NCI-H446 (cell line): Measurements from ENCODE around the gene NKX2-2.

Experiments used
- DNase-seq, 2 experiments: peaks; one replicate each; lab custom pipeline; 2025; lab: John Stamatoyannopoulos, UW

The NKX2-2 gene

DNA sequence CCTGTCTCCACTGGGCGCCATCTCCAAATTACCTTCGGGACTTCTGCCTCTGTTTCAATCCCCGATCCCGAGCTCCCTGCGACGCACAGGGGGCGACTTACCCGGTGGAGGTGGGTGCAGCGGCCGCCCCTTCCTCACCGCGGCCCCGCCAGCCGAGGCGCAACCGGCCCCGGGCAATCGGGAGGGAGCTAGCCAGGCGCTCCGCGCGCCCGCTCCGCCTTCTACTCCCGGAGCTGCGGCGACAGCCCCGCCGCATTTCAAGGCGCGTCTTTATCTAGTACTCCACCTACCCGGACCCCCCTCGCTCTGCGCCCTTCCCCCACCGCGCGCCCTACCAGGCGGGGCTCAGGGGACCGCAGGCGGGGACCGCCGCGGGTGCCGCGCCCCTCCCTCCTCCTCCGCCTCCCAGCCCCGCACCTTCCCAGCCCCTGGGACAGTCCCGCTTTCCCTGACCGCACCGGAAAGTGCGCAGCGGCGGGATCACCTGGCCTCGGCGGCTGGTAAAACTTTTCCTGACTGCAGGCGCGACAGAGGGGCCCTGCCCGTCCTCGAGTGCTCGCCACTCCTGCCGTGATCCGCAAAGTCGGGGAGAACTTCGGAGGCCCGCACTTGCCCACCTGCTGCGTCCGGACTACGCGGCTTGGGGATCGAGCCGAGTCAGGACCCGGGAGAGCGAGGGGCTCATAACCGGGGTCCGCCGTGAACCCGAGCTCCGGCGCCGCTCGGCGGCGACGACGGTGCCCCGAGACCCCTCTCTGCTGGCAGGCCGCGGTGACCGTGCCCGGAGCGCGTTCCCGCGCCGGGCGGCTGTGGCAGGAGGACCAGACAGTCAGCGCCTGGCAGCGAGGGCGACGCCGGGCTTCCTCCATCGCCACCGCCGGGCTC is 8.0 kb upstream of the NKX2-2 start:
- DNase-seq, result no peak

GRCh38 chr20:21520702-21521595 is 7.1 kb upstream of the NKX2-2 start:
- DNase-seq, result no peak

GRCh38 chr20:21519136-21519584 is 5.3 kb upstream of the NKX2-2 start:
- no peak for DNase-seq

- no peak for DNase-seq
Observed at GRCh38 chr20:21518292-21518991, 4.6 kb upstream of the NKX2-2 start.

DNA sequence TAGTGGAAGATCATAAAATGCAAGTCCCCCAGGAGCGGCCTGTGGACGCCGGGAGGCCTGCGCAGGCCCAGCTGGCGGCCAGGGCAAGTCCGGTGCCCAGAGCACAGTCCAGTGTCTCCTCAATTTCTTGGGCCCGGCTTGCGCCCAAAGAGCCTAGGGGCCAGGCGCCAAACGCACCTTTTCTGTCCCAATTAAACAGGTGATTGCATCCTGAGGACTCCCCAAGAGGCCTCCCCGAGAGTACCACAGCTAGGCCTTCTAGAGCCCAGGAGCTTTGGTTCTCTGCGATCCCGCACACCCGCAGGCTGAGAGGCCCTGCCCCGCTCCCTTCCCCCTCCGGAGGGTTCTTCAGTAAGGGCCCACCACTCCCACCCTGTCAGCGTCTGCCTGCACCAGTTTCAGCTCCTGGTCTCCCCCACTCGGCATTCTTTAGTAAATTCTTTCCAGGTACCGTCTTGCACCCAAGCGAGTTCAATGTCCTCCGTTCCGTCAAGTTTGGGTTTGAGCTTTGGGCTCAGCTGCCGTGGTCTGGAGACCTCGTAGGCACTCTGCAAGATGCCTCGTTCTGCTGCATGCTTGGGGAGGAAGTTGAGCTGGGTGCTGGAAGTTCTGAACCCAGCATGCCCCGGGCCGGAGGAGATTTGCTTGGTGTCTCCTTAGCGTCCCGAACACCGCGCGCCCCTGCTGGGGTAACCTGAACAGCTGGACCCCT is 3.9 kb upstream of the NKX2-2 start:
- no peak for DNase-seq

GRCh38 chr20:21516861-21517565 is 3.1 kb upstream of the NKX2-2 start:
- DNase-seq, result no peak

DNA sequence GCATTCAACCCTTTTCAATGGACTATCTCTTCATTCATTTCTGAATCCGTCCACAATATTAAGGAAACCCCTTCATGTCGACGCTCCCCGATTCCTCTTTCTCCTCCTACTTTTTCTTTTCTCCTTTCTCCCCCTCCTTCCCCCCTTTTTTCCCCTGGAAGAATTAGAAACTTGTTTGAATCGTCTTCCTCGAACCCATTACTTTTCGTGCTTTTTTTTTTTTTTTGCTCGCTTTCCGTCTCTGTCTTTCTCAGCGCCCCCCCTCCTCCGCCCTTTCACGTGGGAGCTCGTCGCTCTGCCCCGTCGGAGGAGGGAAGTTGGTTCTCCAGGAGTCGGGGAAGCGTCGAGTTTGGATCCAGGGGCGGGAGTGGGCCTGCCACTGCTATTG is 2.3 kb upstream of the NKX2-2 start:
- DNase-seq, result no peak

DNA sequence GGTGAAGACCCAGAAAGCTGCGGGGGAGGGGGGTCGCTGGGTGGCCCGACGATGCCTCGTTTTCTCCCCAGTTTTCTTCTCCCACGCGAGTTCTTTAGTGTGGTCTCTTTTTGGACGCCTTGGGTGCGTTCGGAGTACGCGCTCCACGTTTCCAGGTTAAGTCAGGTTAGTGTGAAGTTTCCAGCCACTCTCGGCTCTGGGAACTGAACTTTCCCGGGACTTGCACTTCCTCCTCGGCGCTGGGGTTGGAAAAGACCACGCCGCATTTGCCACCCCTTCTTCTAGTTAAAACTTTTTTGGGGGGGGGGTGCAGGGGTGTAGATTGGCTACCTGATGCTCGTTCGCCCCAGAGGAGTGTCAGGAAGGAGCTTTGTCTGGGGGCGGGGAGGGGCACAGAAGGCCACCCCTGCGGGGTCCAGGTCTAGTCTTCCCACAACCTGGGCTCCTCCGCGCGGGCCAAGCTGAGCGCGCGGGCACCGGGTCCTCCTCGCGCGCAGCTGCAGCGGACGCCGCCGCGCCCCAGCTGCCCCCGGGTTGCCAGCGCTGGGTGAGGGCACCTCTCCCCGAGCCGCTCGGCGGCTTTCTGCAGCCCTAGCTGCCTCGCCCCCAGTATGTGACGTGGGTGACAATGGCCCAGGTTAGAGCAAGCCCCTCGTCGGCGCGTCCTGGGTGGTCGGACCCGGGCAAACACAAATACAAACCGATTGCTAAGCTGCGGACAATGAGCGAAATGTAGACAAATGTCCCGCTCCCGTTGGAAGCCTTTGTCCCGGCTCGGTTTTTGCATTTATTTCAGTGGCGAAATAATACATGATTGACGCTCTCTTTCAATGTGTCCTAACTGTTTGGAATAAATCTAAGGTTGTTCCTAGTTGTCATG is 1.7 kb upstream of the NKX2-2 start:
- no peak for DNase-seq

DNA sequence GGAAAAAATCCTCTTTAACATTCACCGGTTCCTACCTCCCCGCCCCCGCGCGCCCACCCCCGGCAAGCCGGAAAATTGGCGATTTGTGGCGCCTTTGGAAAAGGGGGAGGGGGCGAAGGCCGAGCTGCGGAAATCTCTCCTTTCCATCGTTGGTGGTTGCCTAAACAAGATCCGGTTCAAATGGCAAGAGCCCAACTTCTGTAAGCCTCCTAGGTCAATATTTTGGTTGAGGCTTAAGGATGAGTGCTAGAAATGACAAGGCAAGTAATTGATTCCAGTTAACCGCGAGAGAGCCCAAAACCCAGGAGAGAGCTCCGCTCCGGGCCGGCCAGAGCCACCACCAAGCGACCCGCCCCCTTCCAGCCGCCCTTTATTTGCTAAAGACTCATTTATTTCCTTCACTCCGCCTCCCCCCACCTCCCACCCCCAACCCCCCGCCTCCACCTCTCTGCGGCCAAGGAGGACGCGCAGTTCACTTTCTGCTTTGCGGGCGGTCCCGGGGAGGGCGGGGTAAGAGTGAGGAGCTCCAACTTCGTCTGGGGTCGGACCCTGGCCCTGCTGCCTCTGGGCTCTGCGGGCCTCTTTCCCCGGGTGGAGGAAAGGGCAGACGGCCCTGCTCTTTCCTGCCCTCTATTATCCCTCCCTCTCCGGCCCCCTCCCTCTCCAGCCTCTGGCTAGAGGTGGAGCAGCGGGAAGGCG is 838 bp upstream of the NKX2-2 start:
- DNase-seq, result peak in 1 of 2 experiments; percentile 44

DNA sequence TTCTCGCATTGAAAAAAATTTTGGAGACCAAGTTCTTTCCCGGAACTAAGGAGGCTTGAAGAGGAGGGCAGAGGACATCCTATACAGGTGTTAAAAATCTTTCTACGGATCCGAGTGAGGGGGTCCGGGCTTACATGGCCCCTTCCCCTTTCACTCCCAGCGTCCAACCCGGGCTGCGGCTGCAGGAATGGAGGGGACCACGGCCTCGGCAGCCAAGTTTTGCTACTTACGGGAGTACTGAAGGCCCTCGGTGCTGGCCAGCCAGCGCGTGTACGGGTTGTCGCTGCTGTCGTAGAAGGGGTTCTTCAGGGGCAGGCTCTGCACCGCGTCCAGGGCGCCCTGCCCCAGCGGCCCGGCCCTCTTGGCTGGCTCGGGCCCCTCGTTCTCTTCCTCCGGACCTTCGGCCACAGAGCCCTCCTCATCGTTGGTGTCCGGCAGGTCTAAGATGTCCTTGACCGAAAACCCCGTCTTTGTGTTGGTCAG is 642 bp downstream of the NKX2-2 start:
- no peak for DNase-seq

DNA sequence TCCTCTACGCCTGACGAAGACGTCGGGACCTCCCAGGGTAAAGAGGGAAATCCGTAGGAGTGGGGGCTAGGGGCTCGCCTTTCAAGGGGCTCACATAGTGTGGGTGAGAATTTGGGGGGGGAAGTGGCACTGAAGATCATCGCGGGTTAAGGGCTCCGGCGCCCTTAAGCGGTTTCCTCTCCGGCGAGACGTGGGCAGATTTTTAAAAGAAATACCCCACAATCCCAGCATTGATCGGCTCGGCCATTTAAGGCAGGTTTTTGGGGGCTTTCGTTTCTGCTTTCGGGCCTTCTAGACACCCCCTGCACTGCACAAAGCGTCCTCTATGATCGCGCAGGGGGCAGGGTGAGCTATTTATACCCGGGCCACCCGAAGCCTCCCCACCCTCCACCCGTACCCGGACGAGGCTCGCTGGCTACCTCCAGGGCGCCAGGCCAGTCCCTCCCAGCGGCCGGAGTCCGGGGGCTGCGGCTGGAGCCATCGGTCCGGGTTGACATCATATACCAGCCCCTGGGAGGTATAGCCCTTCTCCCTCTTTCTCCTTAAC is 1.2 kb downstream of the NKX2-2 start:
- DNase-seq, result no peak

DNA sequence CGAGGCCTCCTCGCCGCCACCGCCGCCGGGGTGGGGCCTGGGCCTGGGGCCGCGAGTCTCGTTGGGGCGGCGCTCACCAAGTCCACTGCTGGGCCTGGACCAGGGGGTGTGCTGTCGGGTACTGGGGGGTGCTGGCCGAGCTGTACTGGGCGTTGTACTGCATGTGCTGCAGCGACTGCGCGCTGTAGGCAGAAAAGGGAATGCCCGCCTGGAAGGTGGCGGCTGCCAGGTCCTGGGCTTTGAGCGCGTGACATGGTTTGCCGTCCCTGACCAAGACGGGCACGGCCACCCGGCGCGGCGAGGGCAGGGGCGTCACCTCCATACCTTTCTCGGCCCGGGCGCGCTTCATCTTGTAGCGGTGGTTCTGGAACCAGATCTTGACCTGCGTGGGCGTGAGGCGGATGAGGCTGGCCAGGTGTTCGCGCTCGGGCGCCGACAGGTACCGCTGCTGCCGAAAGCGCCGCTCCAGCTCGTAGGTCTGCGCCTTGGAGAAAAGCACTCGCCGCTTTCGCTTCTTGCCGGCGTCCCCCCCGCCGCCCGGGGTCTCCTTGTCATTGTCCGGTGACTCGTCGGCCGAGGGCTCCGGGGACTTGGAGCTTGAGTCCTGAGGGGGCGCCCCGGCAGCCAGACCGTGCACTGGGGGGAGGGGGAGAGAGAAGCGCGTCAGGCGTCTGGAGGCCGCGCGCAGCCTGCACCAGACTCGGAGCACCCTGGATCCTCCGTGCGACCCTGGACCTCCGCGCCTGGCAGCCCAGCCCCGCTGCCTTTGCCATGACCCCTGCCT is 1.8 kb downstream of the NKX2-2 start:
- no peak for DNase-seq

DNA sequence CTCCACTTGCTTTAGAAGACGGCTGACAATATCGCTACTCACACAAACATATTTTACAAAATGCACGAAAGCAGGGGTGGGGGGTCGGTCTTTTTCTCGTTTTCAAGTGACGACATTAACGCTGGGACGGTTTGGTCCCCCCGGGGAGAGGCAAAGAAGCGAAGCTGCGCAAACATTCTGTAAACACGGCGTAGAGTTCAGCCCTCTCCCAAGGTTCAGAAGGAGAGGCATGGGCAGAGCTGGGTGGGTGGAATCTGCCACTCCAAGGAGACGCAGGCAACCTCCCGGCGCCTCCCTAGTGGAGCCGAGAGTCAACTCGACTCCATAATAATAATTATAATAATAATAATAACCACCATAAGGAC is 2.4 kb downstream of the NKX2-2 start:
- no peak for DNase-seq

DNA sequence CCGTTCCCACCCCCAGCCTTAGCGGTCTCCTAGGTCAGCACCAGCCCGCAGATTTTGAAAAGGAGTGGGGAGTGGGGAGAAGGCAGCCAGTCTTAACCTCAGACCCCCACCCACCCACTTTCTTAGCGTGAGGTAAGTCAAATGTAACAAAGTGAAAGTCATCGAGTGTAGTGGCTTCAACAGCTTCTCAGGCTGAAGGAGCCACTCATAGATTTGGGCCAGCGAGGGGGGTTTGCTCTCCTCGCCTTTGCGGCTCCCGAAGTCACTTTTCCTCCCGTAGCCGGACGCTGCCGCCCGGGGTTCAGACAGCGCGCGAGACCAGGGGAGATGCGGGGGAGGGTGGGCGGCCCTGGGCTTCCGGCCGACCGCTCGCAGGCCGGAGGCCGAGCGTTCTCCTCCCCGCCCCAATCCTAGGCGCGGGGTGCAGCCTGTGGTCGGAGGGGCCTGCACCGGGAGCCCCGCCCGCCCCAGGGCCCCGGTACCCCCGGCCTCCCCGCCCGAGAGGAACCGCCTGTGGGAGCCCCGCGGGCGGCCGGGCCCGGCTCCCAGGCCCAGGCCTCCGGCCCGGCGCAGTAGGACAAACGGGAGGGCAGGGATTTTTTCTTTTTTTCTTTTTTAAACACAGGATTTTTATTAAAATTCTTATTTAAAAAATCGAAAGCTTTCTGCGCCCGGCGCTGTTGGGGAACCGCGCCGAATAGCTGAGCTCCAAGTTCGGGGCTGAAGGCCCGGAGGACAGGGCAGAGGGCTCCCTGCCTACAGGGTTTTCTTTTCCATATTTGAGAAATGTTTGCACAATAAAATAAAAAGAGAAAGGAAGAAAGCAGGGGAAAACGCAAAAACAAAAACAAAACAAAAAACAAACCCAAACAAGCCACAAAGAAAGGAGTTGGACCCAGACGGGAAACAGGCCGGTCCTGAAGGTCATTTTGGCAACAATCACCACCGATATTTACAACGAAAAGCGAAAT is 3.2 kb downstream of the NKX2-2 start:
- DNase-seq, result no peak

- DNase-seq, result no peak
Observed at GRCh38 chr20:21509597-21510371, 4.1 kb downstream of the NKX2-2 start.

GRCh38 chr20:21509079-21509596 is 4.7 kb downstream of the NKX2-2 start:
- no peak for DNase-seq
